Measurements from ENCODE around the gene CYTL1.

DNA sequence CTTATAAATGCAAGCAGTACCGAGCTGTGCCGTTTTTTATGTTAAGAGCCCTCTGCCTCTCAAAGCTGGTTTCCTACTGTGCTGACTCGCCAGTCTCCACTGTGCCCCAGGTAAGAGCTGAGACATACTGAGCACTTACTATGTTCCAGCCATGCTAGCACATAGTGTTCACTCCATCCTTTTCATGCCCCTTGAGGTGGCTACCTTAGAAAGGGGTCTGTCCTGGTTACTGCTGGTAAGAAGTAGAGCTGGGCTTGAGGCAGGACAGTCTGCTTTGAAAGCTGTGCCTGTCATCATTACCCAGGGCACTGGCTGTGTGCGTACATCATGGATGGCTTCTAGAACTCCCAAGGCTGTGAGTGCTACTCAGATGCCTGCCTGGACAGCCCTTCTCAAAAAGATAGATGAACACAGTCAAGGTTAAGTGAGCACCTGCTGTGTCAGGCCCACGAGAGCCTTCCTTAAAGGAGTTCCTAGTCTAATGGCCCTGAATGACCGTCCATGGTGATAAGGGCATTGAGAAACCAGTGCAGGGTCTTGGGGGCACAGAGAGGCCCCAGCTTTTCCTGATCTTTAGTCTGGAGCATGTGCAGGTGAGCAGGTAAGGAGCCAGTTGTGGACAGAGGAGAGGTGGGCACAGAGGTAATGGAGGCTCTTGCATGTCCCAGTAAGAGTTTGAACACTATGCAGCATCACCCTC lies 33.6 kb upstream of the CYTL1 start:
- no peak for TF ChIP-seq POLR2AphosphoS5 (IDR thresholded peaks at IDR 0.05)
- TF ChIP-seq, protein P1, sequence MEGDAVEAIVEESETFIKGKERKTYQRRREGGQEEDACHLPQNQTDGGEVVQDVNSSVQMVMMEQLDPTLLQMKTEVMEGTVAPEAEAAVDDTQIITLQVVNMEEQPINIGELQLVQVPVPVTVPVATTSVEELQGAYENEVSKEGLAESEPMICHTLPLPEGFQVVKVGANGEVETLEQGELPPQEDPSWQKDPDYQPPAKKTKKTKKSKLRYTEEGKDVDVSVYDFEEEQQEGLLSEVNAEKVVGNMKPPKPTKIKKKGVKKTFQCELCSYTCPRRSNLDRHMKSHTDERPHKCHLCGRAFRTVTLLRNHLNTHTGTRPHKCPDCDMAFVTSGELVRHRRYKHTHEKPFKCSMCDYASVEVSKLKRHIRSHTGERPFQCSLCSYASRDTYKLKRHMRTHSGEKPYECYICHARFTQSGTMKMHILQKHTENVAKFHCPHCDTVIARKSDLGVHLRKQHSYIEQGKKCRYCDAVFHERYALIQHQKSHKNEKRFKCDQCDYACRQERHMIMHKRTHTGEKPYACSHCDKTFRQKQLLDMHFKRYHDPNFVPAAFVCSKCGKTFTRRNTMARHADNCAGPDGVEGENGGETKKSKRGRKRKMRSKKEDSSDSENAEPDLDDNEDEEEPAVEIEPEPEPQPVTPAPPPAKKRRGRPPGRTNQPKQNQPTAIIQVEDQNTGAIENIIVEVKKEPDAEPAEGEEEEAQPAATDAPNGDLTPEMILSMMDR (IDR thresholded peaks at IDR 0.05): no peak
